Measurements from ENCODE around the gene AMACR.
A peak's percentile ranks its signal among the peaks of the same experiment; 100 is the strongest.
"Not testable (repeated sequence)": the region's sequence is repeated elsewhere in the genome, so short reads cannot be mapped to it uniquely, and the experiment has no call there.

AMACR gene

GRCh38 chr5:34016750-34017149 lies 8.9 kb upstream of the AMACR start:
- TF ChIP-seq CTCF (IDR thresholded peaks at IDR 0.05; ENCODE audit: low read length, missing control alignments) = no peak
- no peak for DNase-seq (ENCODE audit: low read depth)

GRCh38 chr5:34016222-34016621 lies 8.4 kb upstream of the AMACR start:
- no peak overlapping the region for H3K4me3 ChIP-seq (replicated peaks; ENCODE audit: low read depth, low read length)
- TF ChIP-seq CTCF (IDR thresholded peaks at IDR 0.05; ENCODE audit: low read length, missing control alignments) = no peak
- no peak for DNase-seq (ENCODE audit: low read depth)

More at GRCh38 chr5:34016750-34017149, 8.9 kb upstream of the AMACR start:
- no peak overlapping the region for H3K4me3 ChIP-seq (replicated peaks; ENCODE audit: low read depth, low read length)

GRCh38 chr5:34015120-34015822 lies 7.4 kb upstream of the AMACR start:
- DNase-seq (ENCODE audit: low read depth) = no peak
- TF ChIP-seq CTCF (IDR thresholded peaks at IDR 0.05; ENCODE audit: low read length, missing control alignments) = no peak
- H3K4me3 ChIP-seq (replicated peaks; ENCODE audit: low read depth, low read length) = no peak overlapping the region

DNA sequence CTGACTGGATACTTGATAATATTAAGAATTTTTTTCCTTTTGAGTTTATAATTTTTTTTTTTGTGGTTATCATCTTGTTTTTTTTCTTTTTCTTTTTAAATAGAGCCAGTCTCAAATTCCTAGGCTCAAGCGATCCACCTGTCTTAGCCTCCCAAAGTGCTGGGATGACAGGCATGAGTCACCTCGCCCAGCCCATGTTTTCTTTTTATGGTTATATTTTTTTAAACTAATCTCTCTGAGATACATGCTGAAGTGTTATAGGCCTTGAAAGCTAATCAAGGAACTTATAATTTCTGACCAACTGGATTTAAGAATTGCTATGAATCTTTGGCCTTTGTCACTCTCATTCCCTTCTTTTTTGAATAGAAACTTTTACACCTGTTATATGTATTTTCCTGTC lies 6.8 kb upstream of the AMACR start:
- no peak for DNase-seq (ENCODE audit: low read depth)
- H3K4me3 ChIP-seq (replicated peaks; ENCODE audit: low read depth, low read length) = no peak overlapping the region
- no peak for TF ChIP-seq CTCF (IDR thresholded peaks at IDR 0.05; ENCODE audit: low read length, missing control alignments)

DNA sequence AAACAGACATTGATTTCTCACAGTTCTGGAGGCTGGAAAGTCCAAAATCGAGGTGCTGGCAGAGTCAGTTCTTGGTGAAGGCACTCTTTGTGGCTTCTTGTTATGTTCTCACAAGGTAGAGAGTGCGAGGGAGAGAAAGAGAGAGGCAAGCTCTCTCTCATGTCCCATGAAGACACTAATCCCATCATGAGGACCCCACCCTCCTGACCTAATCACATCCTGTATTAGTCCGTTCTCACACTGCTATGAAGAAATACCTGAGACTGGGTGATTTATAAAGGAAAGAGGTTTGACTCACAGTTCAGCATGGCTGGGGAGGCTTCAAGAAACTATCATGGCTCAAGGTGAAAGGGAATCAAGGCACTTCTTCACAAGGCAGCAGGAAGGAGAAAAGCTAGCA lies 5.7 kb upstream of the AMACR start:
- DNase-seq (ENCODE audit: low read depth) = no peak
- no peak overlapping the region for H3K4me3 ChIP-seq (replicated peaks; ENCODE audit: low read depth, low read length)
- TF ChIP-seq CTCF (IDR thresholded peaks at IDR 0.05; ENCODE audit: low read length, missing control alignments) = no peak

GRCh38 chr5:34012791-34013190 lies 4.9 kb upstream of the AMACR start:
- peak; percentile 69 for DNase-seq (ENCODE audit: low read depth)
- H3K4me3 ChIP-seq (replicated peaks; ENCODE audit: low read depth, low read length) = no peak overlapping the region
- no peak for TF ChIP-seq CTCF (IDR thresholded peaks at IDR 0.05; ENCODE audit: low read length, missing control alignments)

DNA sequence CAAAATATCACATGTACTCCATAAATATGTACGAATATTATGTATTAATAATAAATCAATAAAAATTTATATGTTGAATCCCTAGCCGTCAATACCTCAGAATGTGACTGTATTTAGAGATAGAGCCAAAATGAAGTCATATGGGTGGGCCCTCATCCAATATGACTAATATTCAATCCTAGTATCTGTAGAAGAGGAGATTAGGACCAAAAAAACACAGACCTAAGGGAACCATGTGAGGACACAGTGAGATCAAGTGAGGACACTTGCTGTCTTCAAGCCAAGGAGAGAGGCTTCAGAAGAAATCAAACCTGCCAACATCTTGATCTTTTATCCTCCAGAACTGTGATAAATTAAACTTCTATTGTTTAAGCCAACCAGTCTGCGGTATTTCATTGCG lies 3.7 kb upstream of the AMACR start:
- no peak for TF ChIP-seq CTCF (IDR thresholded peaks at IDR 0.05; ENCODE audit: low read length, missing control alignments)
- peak; percentile 37 for DNase-seq (ENCODE audit: low read depth)
- no peak overlapping the region for H3K4me3 ChIP-seq (replicated peaks; ENCODE audit: low read depth, low read length)

DNA sequence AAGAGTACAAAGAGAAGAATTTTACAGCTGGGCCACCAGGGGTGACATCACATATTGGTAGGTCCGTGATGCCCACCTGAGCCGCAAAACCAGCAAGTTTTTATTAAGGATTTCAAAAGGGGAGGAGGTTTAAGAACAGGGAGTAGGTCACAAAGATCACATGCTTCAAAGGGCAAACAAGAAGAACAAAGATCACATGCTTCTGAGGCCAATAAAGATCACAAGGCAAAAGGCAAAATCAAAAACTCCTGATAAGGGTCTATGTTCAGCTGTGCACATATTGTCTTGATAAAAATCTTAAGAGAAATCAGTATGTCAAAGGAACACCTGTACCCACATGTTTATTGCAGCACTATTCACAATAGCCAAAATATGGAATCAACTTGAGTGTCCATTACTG lies 2.3 kb upstream of the AMACR start:
- not testable (repeated sequence) for DNase-seq (ENCODE audit: low read depth); H3K4me3 ChIP-seq (replicated peaks; ENCODE audit: low read depth, low read length)

Data from fibroblast of pulmonary artery (primary cell).